Hepatocyte (in vitro differentiated cells): Measurements from ENCODE around the gene TAF9. TPM values are rescaled to one million over a fixed set of nuclear protein-coding genes. Genes with fewer than 3 reads are reported as not detected.

Source experiments
- DNase-seq: peaks from one replicate; pipeline ENCODE4 v3.0.0-alpha.2; 2016; ENCODE audit warnings: low spot score
- H2AFZ ChIP-seq: fragments of 200-600 bp; sonication (generic); 2 replicates; pipeline ENCODE4 v1.6.0; 2016; ENCODE audit warnings: antibody characterized with exemption, mild to moderate bottlenecking
- H3K27ac ChIP-seq: fragments of 200-600 bp; sonication (generic); 2 replicates; pipeline ENCODE4 v1.5.1; 2016; ENCODE audit warnings: mild to moderate bottlenecking
- H3K27me3 ChIP-seq: fragments of 200-600 bp; sonication (generic); 2 replicates; pipeline ENCODE4 v1.6.1; 2016
- H3K36me3 ChIP-seq: fragments of 200-600 bp; sonication (generic); replicated peaks from 2 replicates; pipeline ENCODE4 v1.5.1; 2016; ENCODE audit warnings: low read depth; ENCODE audit not compliant: insufficient read depth
- H3K4me1 ChIP-seq: fragments of 200-600 bp; sonication (generic); 2 replicates; pipeline ENCODE4 v1.5.1; 2016; ENCODE audit warnings: mild to moderate bottlenecking, moderate library complexity; ENCODE audit not compliant: insufficient read depth
- H3K4me2 ChIP-seq: fragments of 200-600 bp; sonication (generic); 2 replicates; pipeline ENCODE4 v1.6.0; 2016
- H3K4me3 ChIP-seq: fragments of 200-600 bp; sonication (generic); 2 replicates; pipeline ENCODE4 v1.5.1; 2016; ENCODE audit warnings: mild to moderate bottlenecking
- H3K79me2 ChIP-seq: fragments of 200-600 bp; sonication (generic); 2 replicates; pipeline ENCODE4 v1.6.0; 2017; ENCODE audit warnings: mild to moderate bottlenecking
- H3K9me2 ChIP-seq: fragments of 200-600 bp; sonication (generic); replicated peaks from 2 replicates; pipeline ENCODE4 v1.6.0; 2017; ENCODE audit warnings: mild to moderate bottlenecking; ENCODE audit not compliant: insufficient read depth
- H3K9me3 ChIP-seq: fragments of 200-600 bp; sonication (generic); 2 replicates; pipeline ENCODE4 v1.5.1; 2016; ENCODE audit warnings: low read depth, mild to moderate bottlenecking
- H4K20me1 ChIP-seq: fragments of 200-600 bp; sonication (generic); 2 replicates; pipeline ENCODE4 v1.6.0; 2016; ENCODE audit warnings: mild to moderate bottlenecking; ENCODE audit not compliant: insufficient read depth, poor library complexity, severe bottlenecking
- CTCF ChIP-seq: fragments of 200-600 bp; sonication (generic); IDR thresholded peaks from 2 replicates; pipeline ENCODE4 v1.5.1; 2016; ENCODE audit warnings: antibody characterized with exemption, mild to moderate bottlenecking; ENCODE audit not compliant: poor library complexity
- EZH2 ChIP-seq: fragments of 200-600 bp; sonication (generic); IDR thresholded peaks from 2 replicates; pipeline ENCODE4 v1.6.1; 2016; ENCODE audit warnings: antibody characterized with exemption, mild to moderate bottlenecking, borderline replicate concordance
- EZH2phosphoT487 ChIP-seq: fragments of 200-600 bp; sonication (generic); IDR thresholded peaks from one replicate; pipeline ENCODE4 v1.6.1; 2018; ENCODE audit warnings: antibody characterized with exemption, mild to moderate bottlenecking, low read depth, moderate library complexity; ENCODE audit not compliant: unreplicated experiment, severe bottlenecking
- WGBS: methylation state at CpG from one replicate; pipeline ENCODE4 v1.1.6; 2016; ENCODE audit warnings: low lambda C conversion rate; ENCODE audit errors: missing lambda C conversion rate; 5-methylcytosine and 5-hydroxymethylcytosine counted together
- polyA plus RNA-seq: library from polyadenylated mRNA; unstranded; fragments of >200 nt; fragmentation: Nextera tagmentation; extraction: Ambion mirVana; gene quantifications from 2 replicates; pipeline ENCODE4 v1.2.1, GENCODE V29; 2016
- total RNA-seq: library from RNA; depleted of rRNA; stranded (reverse); fragments of >200 nt; gene quantifications from 2 replicates; pipeline ENCODE4 v1.2.3, GENCODE V29; 2014

TAF9 gene
- total and polyA plus RNA-seq, 2 experiments from 2014 or later = 81.6 to 126 TPM

GRCh38 chr5:69368458-69369339, 621 bp downstream of the TAF9 start:
- Histone ChIP-seq H2AFZ (peak overlapping the region; percentile 71), H3K9me3 (no peaks in the 10 kb centered on the region), H3K79me2 (peaks cover 86% of the 10 kb centered on the region), H3K27ac (peak overlapping the region; percentile 99), H3K27me3 (no peaks in the 10 kb centered on the region), H3K4me1 (peaks cover 15% of the 10 kb centered on the region), H3K4me2 (peak overlapping the region; percentile 84), H3K36me3 (no peaks in the 10 kb centered on the region), H3K9me2 (no peaks in the 10 kb centered on the region), H4K20me1 (peaks cover 6% of the 10 kb centered on the region), H3K4me3 (peak overlapping the region; percentile 81)
- 3% methylated on average over 36 of the region's 39 CpGs for WGBS
- peak; percentile 43 for DNase-seq
- TF ChIP-seq CTCF = no peak
- no peak for TF ChIP-seq EZH2
- TF ChIP-seq EZH2phosphoT487 = no peak

GRCh38 chr5:69367697-69368279, 1.5 kb downstream of the TAF9 start:
- Histone ChIP-seq H3K9me2 (no peaks in the 10 kb centered on the region), H3K9me3 (no peaks in the 10 kb centered on the region), H3K79me2 (peaks cover 92% of the 10 kb centered on the region), H3K4me1 (peaks cover 15% of the 10 kb centered on the region), H4K20me1 (peaks cover 6% of the 10 kb centered on the region), H3K36me3 (no peaks in the 10 kb centered on the region), H2AFZ (no peak overlapping the region), H3K27ac (no peak overlapping the region), H3K4me2 (peak overlapping the region; percentile 84), H3K4me3 (peak overlapping the region; percentile 81), H3K27me3 (no peaks in the 10 kb centered on the region)
- DNase-seq = no peak
- no peak for TF ChIP-seq CTCF
- TF ChIP-seq EZH2 = no peak
- TF ChIP-seq EZH2phosphoT487 = no peak
- 88% methylated on average over 11 of the region's 11 CpGs for WGBS

- WGBS = 94% methylated on average over 3 of the region's 3 CpGs
- Histone ChIP-seq H3K4me2 (no peak overlapping the region), H3K4me1 (peaks cover 6% of the 10 kb centered on the region), H3K4me3 (no peak overlapping the region), H3K36me3 (no peaks in the 10 kb centered on the region), H3K27ac (no peak overlapping the region), H3K9me2 (no peaks in the 10 kb centered on the region), H3K9me3 (no peaks in the 10 kb centered on the region), H4K20me1 (peaks cover 6% of the 10 kb centered on the region), H3K27me3 (no peaks in the 10 kb centered on the region), H3K79me2 (peaks cover 83% of the 10 kb centered on the region), H2AFZ (no peak overlapping the region)
- TF ChIP-seq EZH2phosphoT487 = no peak
- no peak for TF ChIP-seq EZH2
- TF ChIP-seq CTCF = no peak
- DNase-seq = no peak
Observed at GRCh38 chr5:69364850-69365249, 4.5 kb downstream of the TAF9 start.
